Measurements from ENCODE around the gene EPN1.
A peak's percentile ranks its signal among the peaks of the same experiment; 100 is the strongest.

The EPN1 gene

DNA sequence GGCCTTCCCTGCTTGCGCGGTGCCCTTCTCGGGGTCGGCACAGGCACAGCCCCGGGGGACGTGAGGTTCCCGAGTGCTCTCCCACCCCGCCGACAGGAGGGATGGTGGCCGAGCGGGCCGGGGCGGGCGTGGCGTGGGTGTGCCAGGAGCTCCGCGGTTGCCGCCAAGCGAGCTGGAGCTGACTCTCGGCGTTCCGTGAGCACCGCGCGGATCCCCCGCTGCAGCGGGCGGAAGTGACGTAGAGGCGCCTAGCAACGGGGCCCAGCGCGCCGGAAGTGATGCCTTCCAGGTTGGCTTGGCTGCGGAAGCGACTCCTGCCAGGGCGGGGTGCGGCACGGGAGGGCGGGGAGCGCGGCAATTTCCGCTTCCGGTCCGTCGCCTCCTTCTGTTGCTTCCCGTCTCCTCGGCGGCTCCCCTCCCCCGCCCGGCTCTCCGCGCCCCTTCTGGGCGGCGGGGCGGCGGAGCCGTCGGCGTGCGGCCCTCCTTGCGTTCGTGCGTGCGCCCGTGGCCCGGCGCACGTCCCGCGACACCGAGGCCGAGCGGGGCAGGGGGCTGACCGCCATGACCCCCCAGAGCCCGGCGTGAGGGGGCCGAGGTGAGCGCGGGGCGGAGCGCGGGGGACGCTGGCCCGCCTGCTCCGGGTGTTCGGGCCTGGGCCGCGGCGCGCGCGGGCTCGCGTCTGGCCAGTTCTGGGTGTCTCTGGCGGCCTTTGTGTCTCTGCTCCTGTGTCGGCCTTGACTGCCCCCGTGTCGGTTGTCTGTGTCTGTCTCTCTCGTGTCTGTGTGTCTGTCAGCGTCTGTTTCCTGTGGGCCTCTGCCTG is at the start of gene EPN1:
Gene EPN1, plus strand, starts transcription at position 386 of the 820 bp plus-strand sequence. CDS start 3,402 bp downstream, outside the sequence.
- peak; percentile 91 for DNase-seq

DNA sequence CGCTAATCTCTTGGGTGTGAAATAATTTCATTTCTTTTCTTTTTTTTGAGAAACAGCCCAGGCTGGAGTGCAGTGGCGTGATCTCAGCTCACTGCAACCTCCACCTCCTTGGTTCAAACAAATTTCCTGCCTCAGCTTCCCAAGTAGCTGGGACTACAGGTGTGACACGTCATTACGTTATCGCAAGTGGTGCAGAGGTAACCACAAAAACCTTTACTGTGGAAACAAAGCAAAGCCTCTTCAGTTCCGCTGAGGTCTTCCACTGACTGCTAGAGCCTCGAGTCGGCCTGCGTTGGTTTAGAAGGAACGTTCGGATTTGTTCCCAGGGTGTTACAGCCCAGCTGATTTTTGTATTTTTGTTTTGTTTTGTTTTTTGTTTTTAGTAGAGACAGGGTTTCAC is 48.7 kb upstream of the EPN1 start:
- no peak for DNase-seq

DNA sequence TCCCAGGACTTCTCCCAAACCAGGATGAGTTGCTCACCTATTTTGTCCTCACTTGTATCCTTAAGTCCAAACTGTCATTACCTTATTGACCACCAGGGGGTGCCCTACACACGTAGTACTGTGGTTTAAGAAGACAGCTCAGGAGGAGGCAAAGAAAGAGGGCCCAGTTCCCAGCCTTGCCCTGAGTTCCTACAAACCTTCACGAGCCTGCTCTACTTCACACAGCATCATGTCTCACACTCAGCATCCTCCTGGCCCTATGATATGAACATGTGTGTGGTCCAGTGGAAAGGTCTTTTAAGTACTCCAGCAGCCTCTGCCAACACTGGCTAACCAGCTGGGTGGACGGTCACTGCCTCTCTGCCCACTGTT is 42.6 kb upstream of the EPN1 start:
- peak; percentile 86 for DNase-seq

DNA sequence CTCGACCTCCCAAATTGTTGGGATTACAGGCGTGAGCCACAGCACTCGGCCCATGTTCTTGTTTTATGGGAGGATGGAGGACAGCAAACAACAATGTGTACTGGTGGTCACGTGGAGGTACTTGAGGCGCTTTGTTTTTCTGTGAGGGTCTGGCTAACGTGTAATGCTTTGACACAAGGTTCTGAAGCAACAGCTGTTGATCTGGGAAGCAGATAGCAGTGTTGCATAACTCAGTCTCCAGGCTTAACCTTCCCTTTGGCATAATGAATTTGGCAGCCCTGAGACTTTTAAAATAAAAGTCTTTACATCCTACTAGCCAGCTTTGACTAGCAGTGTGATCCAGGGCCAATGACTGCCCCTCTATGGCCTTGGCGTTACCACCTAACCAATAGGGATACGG is 41.2 kb upstream of the EPN1 start:
- no peak for DNase-seq

DNA sequence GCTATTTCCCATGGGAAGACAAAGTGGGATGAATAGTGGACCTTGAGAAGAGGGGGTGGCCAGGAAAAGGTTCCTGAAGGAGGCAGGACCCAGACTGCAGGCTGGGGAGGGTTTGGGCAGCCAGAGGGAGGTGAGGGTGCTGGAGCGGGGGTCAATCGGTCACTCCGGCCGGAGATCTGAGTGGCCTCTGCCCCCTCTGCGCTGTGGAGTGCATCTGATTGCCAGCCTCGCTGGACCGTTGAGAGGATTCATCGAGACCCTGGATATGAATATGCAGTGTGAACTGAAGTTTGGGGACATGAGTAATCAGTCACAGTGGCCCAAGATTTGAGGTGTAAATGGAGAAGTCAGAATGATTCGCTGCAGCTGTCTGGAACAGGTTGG is 39.7 kb upstream of the EPN1 start:
- DNase-seq: no peak

DNA sequence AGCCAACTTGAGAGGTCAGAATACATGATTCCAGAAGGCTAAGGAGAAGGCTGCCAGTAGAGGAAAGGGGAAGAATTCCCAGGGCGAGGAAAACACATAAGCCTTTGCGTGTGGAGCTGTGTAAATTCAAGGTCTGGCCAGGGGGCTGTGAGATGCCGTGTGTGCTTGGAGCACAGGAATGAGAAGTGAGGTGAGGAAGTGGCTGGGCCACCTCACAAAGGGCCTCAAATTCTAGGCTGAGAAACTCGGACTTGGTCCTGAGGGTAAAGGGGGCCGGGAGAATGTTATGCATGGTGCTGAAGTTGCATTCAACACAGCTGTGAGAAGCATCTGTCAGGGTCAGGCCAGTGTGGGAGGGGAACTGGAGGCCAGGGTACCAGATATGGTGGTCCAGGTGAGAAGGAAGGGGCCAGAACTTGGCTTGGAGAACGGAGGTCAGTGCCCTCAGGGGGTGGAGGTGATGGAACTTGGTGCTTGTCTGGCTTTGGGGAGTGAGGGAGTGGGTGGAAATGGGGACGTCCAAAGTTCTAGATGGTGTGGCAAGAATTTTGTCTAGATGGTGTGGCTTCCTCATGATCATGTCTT is 39.1 kb upstream of the EPN1 start:
- DNase-seq: no peak

DNA sequence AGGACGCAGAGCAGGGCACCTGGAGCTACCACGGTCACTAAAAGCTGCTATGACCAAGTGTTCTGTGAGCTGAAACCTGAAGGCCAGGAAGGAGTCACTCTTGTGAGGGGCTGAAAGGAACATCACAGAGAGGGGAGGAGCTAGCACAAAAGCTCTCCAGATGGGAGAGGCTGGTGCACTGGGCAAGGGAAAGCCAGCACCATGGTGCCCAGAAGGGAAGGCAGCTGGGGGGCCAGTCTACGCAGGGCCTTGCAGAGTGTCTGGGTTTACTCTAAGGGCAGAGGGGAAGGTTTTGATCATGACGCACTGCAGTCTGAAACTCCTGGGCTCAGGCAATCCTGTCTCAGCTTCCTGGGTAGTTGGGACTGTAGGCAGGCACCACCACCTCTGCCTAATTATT is 38.3 kb upstream of the EPN1 start:
- DNase-seq: no peak

DNA sequence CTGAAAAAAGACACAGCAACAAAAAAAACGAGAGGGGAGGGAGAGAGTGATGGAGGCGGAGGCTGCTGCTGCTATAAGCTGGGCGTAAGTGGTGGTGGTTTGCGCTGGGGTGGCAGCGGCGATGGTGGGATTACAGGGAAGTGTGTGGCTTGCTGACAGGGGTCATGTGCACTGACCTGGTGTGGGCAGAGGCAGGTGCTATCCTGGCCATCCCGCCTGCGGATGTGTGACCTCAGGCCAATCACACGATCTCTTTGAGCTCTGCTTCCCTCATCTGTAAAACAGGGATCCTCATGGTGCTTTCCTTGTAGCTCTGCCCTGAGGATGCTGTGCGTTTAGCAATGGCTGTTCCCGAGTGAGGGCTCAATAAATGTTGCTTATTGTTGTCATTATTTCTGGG is 37.5 kb upstream of the EPN1 start:
- no peak for DNase-seq

DNA sequence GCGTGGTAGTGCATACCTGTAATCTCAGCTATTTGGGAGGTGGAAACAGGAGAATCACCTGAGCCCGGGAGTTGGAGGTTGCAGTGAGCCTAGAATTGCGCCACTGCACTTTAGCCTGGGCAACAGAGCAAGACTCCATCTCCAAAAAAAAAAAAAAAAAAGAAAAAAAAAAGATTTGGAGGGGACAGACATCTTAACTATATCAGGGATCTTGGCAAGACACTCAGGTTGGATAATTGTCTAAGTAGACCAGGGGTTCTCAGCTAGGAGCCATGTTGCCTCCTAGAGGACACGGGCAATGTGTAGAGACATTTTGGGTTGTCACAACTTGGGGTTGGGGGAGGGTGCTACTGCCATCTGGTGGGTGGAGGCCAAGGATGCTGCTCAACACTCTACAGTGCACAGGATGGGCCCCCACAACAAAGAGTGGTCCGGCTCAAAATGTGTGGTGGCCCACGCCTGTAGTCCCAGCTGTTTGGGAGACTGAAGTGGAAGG is 36.1 kb upstream of the EPN1 start:
- DNase-seq: no peak

DNA sequence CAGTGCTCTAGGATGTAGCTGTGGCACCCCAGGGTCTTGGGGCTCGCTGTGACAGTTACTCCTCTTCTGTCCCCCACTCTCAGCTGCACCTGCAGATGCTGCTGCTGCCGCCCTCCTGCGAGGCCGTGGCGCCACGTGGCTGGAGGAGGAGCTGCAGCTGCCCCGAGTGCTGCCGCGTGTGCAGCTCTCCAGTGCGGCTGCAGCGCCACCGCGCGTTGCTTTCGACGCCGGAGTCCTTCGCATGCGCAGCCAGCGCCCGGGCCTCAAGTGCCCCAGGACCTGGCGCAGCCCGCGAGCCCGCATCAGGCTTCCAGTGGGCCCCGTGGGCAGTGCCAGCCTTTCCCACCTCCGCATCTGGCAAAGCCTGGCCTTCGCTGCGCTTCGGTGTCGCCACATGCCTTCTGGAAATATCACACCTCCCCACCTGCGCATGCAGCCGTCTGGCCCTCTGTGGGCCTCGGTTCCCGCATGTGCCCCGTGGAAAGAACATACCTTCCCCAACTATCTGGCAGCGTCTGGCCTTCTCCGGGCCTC is 34.9 kb upstream of the EPN1 start:
- no peak for DNase-seq

DNA sequence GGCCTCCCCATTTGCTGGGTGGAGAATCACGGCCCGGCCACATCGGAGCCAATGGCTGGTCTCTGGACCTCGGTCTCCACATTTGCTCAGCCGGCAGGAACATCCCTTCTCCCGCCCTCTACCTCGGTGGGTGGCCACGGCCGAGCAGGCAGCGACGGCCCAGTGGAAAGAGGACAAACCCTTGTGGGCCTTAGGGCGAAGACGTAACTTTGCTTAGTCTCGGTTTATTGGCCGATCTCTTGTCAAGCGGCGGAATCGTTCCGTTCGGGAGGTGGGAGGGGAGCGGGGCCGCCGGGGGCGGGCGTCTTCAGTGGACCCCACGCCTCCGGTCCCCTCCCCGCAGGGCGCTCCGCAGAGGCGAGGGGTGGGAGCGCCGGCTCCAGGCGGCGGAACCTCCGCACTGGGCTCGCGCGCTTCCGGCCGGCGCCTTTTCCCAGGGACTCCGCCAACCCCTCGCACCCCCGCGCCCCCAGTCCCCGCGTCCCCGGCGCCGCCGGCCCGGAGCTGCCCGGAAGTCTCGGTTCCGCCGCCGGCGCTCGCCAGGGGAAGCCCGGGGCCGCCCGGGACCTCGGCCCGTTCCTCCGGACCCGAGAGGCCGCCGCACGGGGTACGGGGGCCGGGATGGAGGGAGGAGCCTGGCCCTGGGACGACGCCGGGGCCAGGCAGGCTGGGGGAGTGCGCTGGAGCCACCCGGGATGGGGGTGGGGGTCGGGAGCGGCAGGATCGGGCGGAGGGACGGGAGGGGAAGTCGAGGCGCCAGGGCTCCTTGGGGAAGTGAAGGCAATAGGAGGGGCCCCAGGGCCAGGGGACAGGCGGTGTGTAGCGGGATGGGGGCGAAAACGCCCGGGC is 34.2 kb upstream of the EPN1 start, which contains the start of gene ZNF580:
Gene ZNF580, plus strand, starts transcription at position 426 of the 849 bp plus-strand sequence. CDS start 1,507 bp downstream, outside the sequence.
- DNase-seq: peak; percentile 35

DNA sequence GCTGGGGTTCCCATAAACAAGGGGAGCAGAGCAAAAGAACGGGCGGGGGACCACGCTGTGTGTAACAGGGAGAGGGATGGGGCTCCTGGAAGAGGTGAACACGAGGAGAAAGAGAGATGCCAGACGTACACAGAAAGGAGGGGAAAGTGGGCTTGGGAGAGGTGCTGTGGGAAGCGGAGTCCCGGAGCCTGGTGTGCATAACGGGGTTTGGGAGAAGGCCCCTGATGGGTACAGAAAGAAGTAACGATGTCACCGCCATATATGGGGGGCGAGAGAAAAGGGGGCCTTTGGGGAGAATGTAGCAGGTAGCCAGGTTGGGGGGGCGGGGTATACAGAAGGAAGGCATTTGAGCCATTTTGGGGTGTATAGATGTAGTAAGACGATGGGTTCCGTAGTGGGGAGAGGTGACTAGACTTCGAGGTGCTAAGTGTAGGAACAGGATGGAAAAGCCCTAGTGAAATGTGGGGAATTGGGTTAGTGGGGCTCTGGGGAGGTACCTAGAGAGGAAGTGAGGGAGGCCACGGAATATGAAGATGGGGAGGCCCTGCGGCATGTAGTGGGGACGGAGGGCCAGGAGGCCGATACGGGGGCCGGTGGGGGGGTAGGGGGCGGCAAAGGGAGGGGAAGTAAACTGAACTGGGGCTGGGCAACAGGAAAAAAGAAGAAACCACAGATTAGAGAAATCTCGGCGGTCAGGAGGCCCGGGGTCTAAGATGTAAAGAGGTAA is 33.4 kb upstream of the EPN1 start:
- DNase-seq: peak; percentile 37

DNA sequence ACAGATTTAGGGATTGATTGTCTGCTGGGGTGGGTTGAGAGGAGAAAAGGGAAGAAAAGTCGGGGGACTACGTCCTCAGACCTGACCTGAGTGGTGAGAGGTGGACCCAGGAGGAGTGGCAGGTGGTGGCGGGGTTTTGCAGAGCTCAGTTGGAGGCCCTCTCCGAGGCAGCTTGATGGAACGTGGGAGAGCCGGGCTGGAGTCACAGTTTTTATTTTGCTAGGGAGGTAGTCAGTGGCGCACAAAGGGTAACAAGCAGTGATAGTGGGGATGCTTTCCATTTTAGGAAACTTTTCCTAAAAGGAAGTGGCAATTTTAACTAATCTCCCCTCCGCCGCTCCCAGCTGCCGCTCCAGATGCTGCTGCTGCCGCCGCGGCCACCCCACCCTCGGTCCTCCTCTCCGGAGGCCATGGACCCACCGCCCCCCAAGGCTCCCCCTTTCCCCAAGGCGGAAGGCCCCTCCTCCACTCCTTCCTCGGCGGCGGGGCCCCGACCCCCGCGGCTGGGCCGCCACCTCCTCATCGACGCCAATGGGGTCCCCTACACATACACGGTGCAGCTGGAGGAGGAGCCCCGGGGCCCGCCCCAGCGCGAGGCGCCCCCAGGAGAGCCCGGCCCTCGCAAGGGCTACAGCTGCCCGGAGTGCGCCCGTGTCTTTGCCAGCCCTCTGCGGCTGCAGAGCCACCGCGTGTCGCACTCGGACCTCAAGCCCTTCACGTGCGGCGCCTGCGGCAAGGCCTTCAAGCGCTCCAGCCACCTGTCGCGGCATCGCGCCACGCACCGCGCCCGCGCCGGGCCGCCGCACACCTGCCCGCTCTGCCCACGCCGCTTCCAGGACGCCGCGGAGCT is 32.6 kb upstream of the EPN1 start:
- no peak for DNase-seq

DNA sequence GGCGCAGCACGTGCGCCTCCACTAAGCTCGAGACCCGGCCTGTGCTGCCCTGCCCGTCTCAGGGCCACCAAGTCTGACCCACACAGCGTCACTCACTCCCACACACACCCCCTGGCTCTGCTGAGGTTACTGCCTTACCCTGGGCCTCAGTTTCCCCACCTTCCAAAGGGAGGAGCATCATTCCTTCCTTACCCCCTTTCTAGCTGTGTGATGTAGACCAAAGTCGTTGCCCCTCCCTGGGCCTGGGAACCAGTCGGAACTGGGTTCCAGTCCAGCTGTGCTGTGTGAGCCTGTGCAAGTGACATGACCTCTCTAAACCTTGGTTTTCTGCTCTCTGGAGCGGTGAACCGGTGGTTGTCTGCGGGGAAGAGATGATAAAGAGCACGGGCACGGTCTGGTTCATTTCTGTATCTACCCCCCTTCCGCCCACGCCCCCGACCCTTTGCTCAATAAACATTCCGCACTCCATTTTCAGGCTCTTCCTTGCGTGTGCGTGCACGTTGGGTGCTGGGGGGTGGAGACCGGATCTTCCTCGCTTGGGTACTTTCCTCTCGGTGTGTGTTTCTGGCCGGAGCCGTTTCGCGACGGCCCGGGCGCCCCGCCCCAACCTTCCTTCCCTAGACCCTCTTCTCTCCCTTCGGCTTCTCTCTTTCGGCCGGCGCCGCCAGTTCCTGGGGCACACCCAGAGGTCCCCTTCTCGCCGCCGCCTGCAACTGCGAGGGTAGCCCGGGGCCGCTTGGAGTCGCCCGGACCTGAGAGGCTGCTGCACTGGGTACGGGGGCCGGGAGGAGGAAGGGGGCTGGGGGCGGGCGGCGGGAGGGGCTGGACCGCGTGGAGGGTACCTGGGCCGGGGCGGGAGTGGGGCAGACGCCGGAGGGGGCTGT is 31.8 kb upstream of the EPN1 start, which contains the start of gene ZNF581:
Gene ZNF581, plus strand, starts transcription at position 647 of the 884 bp plus-strand sequence. CDS start 923 bp downstream, outside the sequence.
- peak; percentile 73 for DNase-seq

DNA sequence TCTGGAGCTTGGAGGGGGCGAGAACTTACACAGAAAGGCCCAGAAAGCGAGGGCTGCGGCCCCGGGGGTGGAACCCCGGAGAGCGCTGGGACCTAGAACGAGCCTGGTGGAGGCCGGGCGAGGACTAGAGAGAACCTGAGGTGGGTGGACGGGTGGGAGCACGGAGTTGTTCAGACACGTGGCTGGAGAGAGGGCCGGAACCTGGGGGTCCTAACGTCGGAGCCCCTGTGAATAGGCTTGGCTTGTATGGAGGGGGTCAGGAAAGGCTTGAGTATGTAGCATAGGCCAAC is 31.2 kb upstream of the EPN1 start:
- DNase-seq: no peak

DNA sequence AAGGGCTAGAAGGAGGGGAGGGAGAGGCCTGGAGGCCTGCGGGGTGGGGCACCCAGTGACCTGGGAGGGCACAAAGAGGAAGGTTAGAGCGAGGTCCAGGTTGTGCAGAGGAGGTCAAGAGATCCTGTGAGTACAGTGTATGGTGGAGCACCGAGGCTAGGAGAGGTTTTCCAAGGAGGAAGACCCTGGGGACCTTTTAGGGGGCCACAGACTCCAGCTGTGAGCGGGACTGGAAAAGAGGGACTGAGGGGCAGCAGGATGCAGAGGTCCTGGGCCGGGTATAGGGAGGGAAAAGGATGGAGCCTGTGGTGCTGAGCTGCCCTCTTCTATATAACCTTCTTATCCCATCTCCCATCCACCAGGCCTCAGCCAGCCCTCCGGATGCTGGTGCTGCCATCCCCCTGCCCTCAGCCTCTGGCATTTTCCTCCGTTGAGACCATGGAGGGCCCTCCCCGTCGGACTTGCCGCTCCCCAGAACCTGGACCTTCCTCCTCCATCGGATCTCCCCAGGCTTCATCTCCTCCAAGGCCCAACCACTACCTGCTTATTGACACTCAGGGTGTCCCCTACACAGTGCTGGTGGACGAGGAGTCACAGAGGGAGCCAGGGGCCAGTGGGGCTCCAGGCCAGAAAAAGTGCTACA is 30.7 kb upstream of the EPN1 start:
- no peak for DNase-seq

DNA sequence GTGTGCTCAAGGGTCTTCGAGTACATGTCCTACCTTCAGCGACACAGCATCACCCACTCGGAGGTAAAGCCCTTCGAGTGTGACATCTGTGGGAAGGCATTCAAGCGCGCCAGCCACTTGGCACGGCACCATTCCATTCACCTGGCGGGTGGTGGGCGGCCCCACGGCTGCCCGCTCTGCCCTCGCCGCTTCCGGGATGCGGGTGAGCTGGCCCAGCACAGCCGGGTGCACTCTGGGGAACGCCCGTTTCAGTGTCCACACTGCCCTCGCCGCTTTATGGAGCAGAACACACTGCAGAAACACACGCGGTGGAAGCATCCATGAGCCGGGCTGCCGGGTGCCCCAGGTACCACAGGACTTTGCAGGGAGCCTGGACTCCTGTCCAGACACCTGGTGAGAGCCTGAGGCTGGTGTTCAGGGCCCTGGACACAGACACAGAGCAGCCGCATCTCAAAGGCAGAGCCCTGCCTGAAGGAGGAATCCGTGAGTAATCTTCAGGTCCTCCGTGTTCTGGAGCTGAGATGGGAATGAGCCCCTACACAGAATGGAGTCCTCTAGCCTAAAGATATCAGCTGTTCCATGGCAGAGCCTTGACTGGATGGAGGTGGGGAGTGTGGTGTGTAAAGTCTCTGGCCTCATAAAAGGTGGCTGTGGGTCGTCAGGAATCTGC is 30.0 kb upstream of the EPN1 start:
- DNase-seq: no peak

DNA sequence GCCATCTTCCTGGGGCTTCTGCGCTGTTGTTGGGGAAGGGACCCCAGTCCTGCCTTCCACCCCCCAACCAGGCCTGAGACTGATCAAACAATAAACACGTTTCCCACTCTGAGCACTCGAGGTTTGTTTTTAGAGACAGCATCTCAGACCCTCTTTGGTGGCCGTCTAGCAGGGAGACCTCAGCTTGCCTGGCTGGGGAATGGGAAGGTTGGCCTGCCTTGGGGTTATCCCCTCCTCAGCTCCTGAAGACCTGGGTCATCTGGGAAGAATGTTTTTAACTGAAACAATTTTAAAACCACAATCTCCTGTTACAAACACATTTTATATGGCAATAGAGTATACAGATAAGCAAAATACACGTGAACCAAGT is 29.5 kb upstream of the EPN1 start:
- DNase-seq: no peak

Data from kidney glomerular epithelial cell (primary cell).